HepG2 (cell line): ENCODE results near the gene SLC15A3. TPM values are rescaled to one million over a fixed set of nuclear protein-coding genes. Genes with fewer than 3 reads are reported as not detected.

Experiments used
- ATAC-seq: fragments of 200-7000 bp; cut with Tn5 transposase; 3 replicates; pipeline ENCODE4 v1.9.1; 2020; ENCODE audit warnings: mild to moderate bottlenecking, moderate library complexity
- BruUV-seq: library from RNA; stranded (reverse); fragments of 400-500 nt; replicated peaks from 2 replicates; lab custom pipeline; 2021; lab: Mats Ljungman, UMichigan
- CTCF ChIA-PET: fragments of 300-600 bp; formaldehyde crosslinking; extraction: SDS; loops from one replicate; lab custom pipeline; 2021; ENCODE audit warnings: low total read pairs, inconsistent platforms, low intra/inter-chr PET ratio; lab: Yijun Ruan, JAX
- POLR2A ChIA-PET: fragments of 350-600 bp; sonication (Branson Sonifier 250); formaldehyde crosslinking; loops from one replicate; lab custom pipeline; 2020; ENCODE audit warnings: antibody characterized with exemption, inconsistent platforms; lab: Yijun Ruan, JAX
- DNase-seq: peaks from one replicate; pipeline ENCODE4 v3.0.0-alpha.2; 2015; ENCODE audit warnings: low spot score
- FAIRE-seq: peaks from 3 replicates; lab custom pipeline; 2011; peaks lifted over from hg19 to GRCh38; lab: Jason Lieb, UNC
- H2AFZ ChIP-seq: one replicate; pipeline ENCODE4 v1.6.1; 2011; ENCODE audit warnings: low read length, inconsistent platforms
- H3K27ac ChIP-seq: fragments of 300-600 bp; 3 replicates; pipeline ENCODE4 v1.8.0; 2011; ENCODE audit warnings: mixed run types, mild to moderate bottlenecking, mixed read lengths, low read length, inconsistent platforms; ENCODE audit not compliant: insufficient read depth; ENCODE audit errors: extremely low read length
- H3K27me3 ChIP-seq, 2 experiments: fragments of 200-600 bp in 1 of 2; 2 replicates in 1 of 2; 3 replicates in 1 of 2; pipeline versions ENCODE4 v1.6.0 to v1.8.0; 2011; ENCODE audit warnings: low read length in 2 of 2, mild to moderate bottlenecking in 2 of 2, moderate library complexity in 2 of 2, inconsistent platforms in 1 of 2; ENCODE audit not compliant: insufficient read depth in 2 of 2, control insufficient read depth in 1 of 2
- H3K36me3 ChIP-seq, 2 experiments: fragments of 200-600 bp in 1 of 2; replicated peaks in 1 of 2; 2 replicates in 1 of 2; 3 replicates in 1 of 2; pipeline versions ENCODE4 v1.5.1 to v1.8.0; 2011; ENCODE audit warnings: low read length in 2 of 2, inconsistent platforms in 1 of 2; ENCODE audit not compliant: insufficient read depth in 2 of 2, control insufficient read depth in 1 of 2
- H3K4me1 ChIP-seq: 2 replicates; pipeline ENCODE4 v1.5.1; 2012; ENCODE audit warnings: low read length, inconsistent platforms; ENCODE audit not compliant: insufficient read depth
- H3K4me2 ChIP-seq: 2 replicates; pipeline ENCODE4 v1.6.0; 2011; ENCODE audit warnings: low read depth, low read length, inconsistent platforms
- H3K4me3 ChIP-seq, 3 experiments: fragments of 200-600 bp in 1 of 3; sonication (generic), shearing (Covaris generic) in 1 of 3; replicated peaks in 1 of 3; 2 replicates each; pipeline ENCODE4 v1.5.1; 2011 to 2016; ENCODE audit warnings: low read length in 3 of 3, inconsistent platforms in 2 of 3, low read depth in 2 of 3, mild to moderate bottlenecking in 2 of 3, control low read depth in 1 of 3, mixed read lengths in 1 of 3; ENCODE audit not compliant: insufficient read depth in 1 of 3
- H3K79me2 ChIP-seq: one replicate; pipeline ENCODE4 v1.6.1; 2011; ENCODE audit warnings: low read length, inconsistent platforms; ENCODE audit not compliant: insufficient read depth
- H3K9ac ChIP-seq: 2 replicates; pipeline ENCODE4 v1.6.0; 2011; ENCODE audit warnings: mild to moderate bottlenecking, low read depth, low read length, inconsistent platforms; ENCODE audit not compliant: insufficient read depth
- H3K9me3 ChIP-seq: 2 replicates; pipeline ENCODE4 v1.5.1; 2012; ENCODE audit warnings: mild to moderate bottlenecking, low read length
- H4K20me1 ChIP-seq: 2 replicates; pipeline ENCODE4 v1.6.0; 2011; ENCODE audit warnings: inconsistent platforms, mild to moderate bottlenecking, low read length, moderate library complexity; ENCODE audit not compliant: insufficient read depth
- MTERF4 ChIP-seq: sonication (generic); formaldehyde crosslinking; IDR thresholded peaks from 2 replicates; pipeline ENCODE4 v1.8.0; 2023; ENCODE audit warnings: mild to moderate bottlenecking, missing genetic modification reagents
- PHF5A ChIP-seq: IDR thresholded peaks from one replicate; pipeline ENCODE4 v1.6.1; 2018; ENCODE audit warnings: low read depth, missing genetic modification reagents; ENCODE audit not compliant: unreplicated experiment
- THAP8 ChIP-seq: sonication (generic); formaldehyde crosslinking; IDR thresholded peaks from 2 replicates; pipeline ENCODE4 v1.5.1; 2020; ENCODE audit warnings: missing genetic modification reagents, mild to moderate bottlenecking, borderline replicate concordance
- ZNF468 ChIP-seq: sonication (generic); formaldehyde crosslinking; IDR thresholded peaks from 2 replicates; pipeline ENCODE4 v1.8.0; 2022; ENCODE audit warnings: mild to moderate bottlenecking, moderate library complexity, missing genetic modification reagents
- ZNF615 ChIP-seq: sonication (generic); formaldehyde crosslinking; IDR thresholded peaks from 2 replicates; pipeline ENCODE4 v1.5.0; 2020; ENCODE audit warnings: mild to moderate bottlenecking, missing genetic modification reagents, borderline replicate concordance
- WGBS: methylation state at CpG from one replicate; pipeline ENCODE4 v1.1.6; 2017; ENCODE audit warnings: low lambda C conversion rate; 5-methylcytosine and 5-hydroxymethylcytosine counted together
- in situ Hi-C: cut with HindIII; loops from 2 replicates; pipeline ENCODE4 v1.10.0; 2017; ENCODE audit warnings: low pct_unique_long_range_greater_than_20kb; ENCODE audit not compliant: extremely low pct_ligation_motif_present
- intact Hi-C: fragments of 100-400 bp; cut with micrococcal nuclease; formaldehyde crosslinking; loops from one replicate; pipeline ENCODE4 v1.10.0; 2022; ENCODE audit not compliant: unreplicated experiment
- polyA plus RNA-seq, 8 experiments: library from polyadenylated mRNA; depleted of rRNA in 3 of 8; stranded (reverse) in 7 of 8; unstranded in 1 of 8; fragments of >200 nt; fragmentation: Illumina TruSeq in 4 of 8; extraction: Trizol in 4 of 8; gene quantifications; 2 replicates each; pipeline versions ENCODE4 v1.2.1 to v1.2.3, GENCODE V29; 2011 to 2016; ENCODE audit warnings: low read depth in 4 of 8, missing spikeins in 1 of 8, mixed read lengths in 1 of 8; ENCODE audit not compliant: insufficient read depth in 1 of 8
- total RNA-seq, 5 experiments: library from RNA; depleted of rRNA; stranded (reverse); fragments of >200 nt; fragmentation: Illumina TruSeq; extraction: Trizol; gene quantifications; 2 replicates each; pipeline ENCODE4 v1.2.3, GENCODE V29; 2016; ENCODE audit warnings: low read depth in 1 of 5

SLC15A3 gene
- total and polyA plus RNA-seq, 2 of the 13 experiments (the other 11 are each of a cell fraction or from before 2014, with no cell fraction given): 0.45 to 0.77 TPM

GRCh38 chr11:60972182-60973030 is 20.4 kb upstream of the SLC15A3 start (continued):
- no peak for TF ChIP-seq THAP8
- TF ChIP-seq, all 625 proteins: peak for 0

- no peak for ATAC-seq
- no peak for TF ChIP-seq MTERF4 (CRISPR knock-in tag)
- no peak for TF ChIP-seq PHF5A (CRISPR knock-in tag)
- no peak for TF ChIP-seq ZNF615 (CRISPR knock-in tag)
- TF ChIP-seq ZNF468 (CRISPR knock-in tag): no peak
- POLR2A ChIA-PET: no interaction called here
- H3K79me2 ChIP-seq: no peaks in the 10 kb centered on the region
- no peaks in the 10 kb centered on the region for H3K4me1 ChIP-seq
- H4K20me1 ChIP-seq: no peaks in the 10 kb centered on the region
- H3K27me3 ChIP-seq: peaks cover 7 to 61% of the 10 kb centered on the region in 2 experiments; a peak in 4 of 5 replicates
- BruUV-seq: no TSS peak
- no peaks in the 10 kb centered on the region for H3K9me3 ChIP-seq
- DNase-seq: no peak
- in situ Hi-C loops (no loop called here), intact Hi-C loops (no loop called here)
- H3K27ac ChIP-seq: no peak within 1 kb of the TSS
- no peak within 1 kb of the TSS for H3K4me3 ChIP-seq
- H3K4me2 ChIP-seq: no peak within 1 kb of the TSS
- no peaks in the 10 kb centered on the region; a peak in 1 of 5 replicates for H3K36me3 ChIP-seq
- CTCF ChIA-PET: interaction anchor here (3.1 kb wide), 1 partner anchor 202 kb away, joined by 11 read pairs; no protein-coding TSS in a partner anchor
- H2AFZ ChIP-seq: no peak within 1 kb of the TSS
- H3K9ac ChIP-seq: no peak within 1 kb of the TSS
- FAIRE-seq: no peak
- WGBS: 41% methylated on average over 16 of the region's 16 CpGs
These were observed 19.5 kb upstream of the SLC15A3 start, which contains the start of gene CD6 for GRCh38 chr11:60971520-60971919. Gene CD6, plus strand, starts transcription at chr11:60971680. Its CDS starts 186 bp downstream, at chr11:60971866.
